ENCODE data around the gene NAA30.

- no peak for TF ChIP-seq CTCF (IDR thresholded peaks at IDR 0.05; ENCODE audit: insufficient read depth, low read length, poor library complexity, severe bottlenecking)
- TF ChIP-seq EZH2phosphoT487 (conservative IDR thresholded peaks at IDR 0.05; ENCODE audit: low read length), result no peak
Observed at GRCh38 chr14:57389646-57390036, 745 bp upstream of the NAA30 start.
